HCT116 (cell line): ENCODE data around the gene MCC. TPM values are rescaled to one million over a fixed set of nuclear protein-coding genes. Genes with fewer than 3 reads are reported as not detected.

Source experiments
- ATAC-seq: fragments of 200-7000 bp; cut with Tn5 transposase; 2 replicates; pipeline ENCODE4 v1.9.1; 2020; ENCODE audit warnings: mild to moderate bottlenecking, moderate library complexity
- BruUV-seq: library from RNA; stranded (reverse); fragments of 400-500 nt; replicated peaks from 2 replicates; lab custom pipeline; 2021; lab: Mats Ljungman, UMichigan
- CTCF ChIA-PET: fragments of 300-600 bp; sonication (Branson Sonifier 250); formaldehyde crosslinking; loops from one replicate; lab custom pipeline; 2021; ENCODE audit warnings: antibody characterized with exemption; lab: Charles Lee
- POLR2A ChIA-PET: fragments of 300-600, 350-600 bp; sonication (Branson Sonifier 250); formaldehyde crosslinking; loops from one replicate; lab custom pipeline; 2021; ENCODE audit warnings: antibody characterized with exemption; lab: Charles Lee
- RAD21 ChIA-PET, 2 experiments: fragments of 300-600 bp; sonication (Branson Sonifier 250); formaldehyde crosslinking; loops; one replicate each; lab custom pipeline; 2023; ENCODE audit warnings: low total read pairs in 2 of 2; ENCODE audit not compliant: uncharacterized antibody in 2 of 2, unreplicated experiment in 2 of 2, low non-redundant PET in 1 of 2; lab: Charles Lee
- DNase-seq: peaks from one replicate; pipeline ENCODE4 v3.0.0-alpha.2; 2010; ENCODE audit warnings: low read depth, low spot score
- H2AFZ ChIP-seq: fragments of 200-600 bp; shearing (Covaris generic), sonication (generic); 2 replicates; pipeline ENCODE4 v1.6.1; 2017; ENCODE audit warnings: low read depth, mixed run types, mixed read lengths, antibody characterized with exemption, low read length; ENCODE audit not compliant: poor library complexity, severe bottlenecking
- H3K27ac ChIP-seq: 2 replicates; pipeline ENCODE4 v1.5.1; 2012; ENCODE audit warnings: low read depth, low read length
- H3K27me3 ChIP-seq: fragments of 200-600 bp; sonication (generic); 2 replicates; pipeline ENCODE4 v1.6.1; 2016; ENCODE audit warnings: mixed run types, low read length, mixed read lengths; ENCODE audit not compliant: insufficient read depth
- H3K36me3 ChIP-seq, 2 experiments: fragments of 200-500 bp in 1 of 2; fragments of 200-600 bp in 1 of 2; sonication (Bioruptor generic) in 1 of 2; sonication (generic) in 1 of 2; 2 replicates each; pipeline versions ENCODE4 v1.5.1 to v1.6.1; 2014 to 2016; ENCODE audit warnings: low read length in 2 of 2, inconsistent platforms in 1 of 2, mixed read lengths in 1 of 2, mixed run types in 1 of 2; ENCODE audit not compliant: insufficient read depth in 2 of 2, control insufficient read depth in 1 of 2
- H3K4me1 ChIP-seq, 2 experiments: fragments of 200-600 bp in 1 of 2; sonication (generic) in 1 of 2; 2 replicates each; pipeline versions ENCODE4 v1.5.1 to v1.6.1; 2012 to 2017; ENCODE audit warnings: low read length in 2 of 2, inconsistent platforms in 1 of 2, mild to moderate bottlenecking in 1 of 2, mixed read lengths in 1 of 2, mixed run types in 1 of 2, moderate library complexity in 1 of 2; ENCODE audit not compliant: insufficient read depth in 2 of 2, control insufficient read depth in 1 of 2
- H3K4me2 ChIP-seq: fragments of 200-600 bp; sonication (generic); 2 replicates; pipeline ENCODE4 v1.6.1; 2017; ENCODE audit warnings: mixed run types, low read length, mixed read lengths
- H3K4me3 ChIP-seq, 2 experiments: fragments of 200-600 bp in 1 of 2; sonication (generic) in 1 of 2; replicated peaks in 1 of 2; 2 replicates each; pipeline ENCODE4 v1.5.1; 2011 to 2016; ENCODE audit warnings: low read length in 2 of 2, control low read depth in 1 of 2, low read depth in 1 of 2, mild to moderate bottlenecking in 1 of 2, mixed read lengths in 1 of 2, mixed run types in 1 of 2
- H3K79me2 ChIP-seq: fragments of 200-600 bp; sonication (generic); 2 replicates; pipeline ENCODE4 v1.6.1; 2017; ENCODE audit warnings: mild to moderate bottlenecking, mixed run types, low read length, moderate library complexity, mixed read lengths; ENCODE audit not compliant: insufficient read depth
- H3K9ac ChIP-seq: fragments of 200-600 bp; sonication (generic); 2 replicates; pipeline ENCODE4 v1.6.1; 2016; ENCODE audit warnings: low read length, mixed read lengths
- H3K9me2 ChIP-seq: fragments of 200-600 bp; sonication (generic), shearing (Covaris generic); 2 replicates; pipeline ENCODE4 v1.6.1; 2017; ENCODE audit warnings: mixed run types, mild to moderate bottlenecking, moderate library complexity; ENCODE audit not compliant: insufficient read depth
- H3K9me3 ChIP-seq, 2 experiments: fragments of 200-500 bp in 1 of 2; fragments of 200-600 bp in 1 of 2; sonication (Bioruptor generic) in 1 of 2; sonication (generic) in 1 of 2; 2 replicates each; pipeline ENCODE4 v1.6.1; 2014 to 2017; ENCODE audit warnings: low read length in 2 of 2, mixed read lengths in 2 of 2, inconsistent platforms in 1 of 2, low read depth in 1 of 2, mild to moderate bottlenecking in 1 of 2, mixed run types in 1 of 2, moderate library complexity in 1 of 2; ENCODE audit not compliant: control insufficient read depth in 1 of 2, insufficient read depth in 1 of 2
- H4K20me1 ChIP-seq: fragments of 200-600 bp; sonication (generic), shearing (Covaris generic); 2 replicates; pipeline ENCODE4 v1.6.1; 2017; ENCODE audit warnings: mixed run types, mild to moderate bottlenecking, moderate library complexity; ENCODE audit not compliant: insufficient read depth
- CEBPB ChIP-seq: IDR thresholded peaks from 2 replicates; pipeline ENCODE4 v1.6.1; 2012; ENCODE audit warnings: low read depth
- EGR1 ChIP-seq: IDR thresholded peaks from 2 replicates; pipeline ENCODE4 v1.6.1; 2012; ENCODE audit warnings: low read depth
- EZH2phosphoT487 ChIP-seq: fragments of 200-600 bp; IDR thresholded peaks from 2 replicates; pipeline ENCODE4 v1.6.1; 2018; ENCODE audit warnings: antibody characterized with exemption, borderline replicate concordance
- JUND ChIP-seq: IDR thresholded peaks from 2 replicates; pipeline ENCODE4 v1.6.1; 2012
- POLR2A ChIP-seq: IDR thresholded peaks from 2 replicates; pipeline ENCODE4 v1.7.0; 2011; ENCODE audit warnings: borderline replicate concordance; ENCODE audit not compliant: insufficient read depth, insufficient read length; ENCODE audit errors: extremely low read depth
- RAD21 ChIP-seq: IDR thresholded peaks from 2 replicates; pipeline ENCODE4 v1.6.1; 2012; ENCODE audit warnings: low read depth, mild to moderate bottlenecking
- SIN3A ChIP-seq: IDR thresholded peaks from 2 replicates; pipeline ENCODE4 v1.6.1; 2012; ENCODE audit warnings: low read depth
- TCF7L2 ChIP-seq: IDR thresholded peaks from 2 replicates; pipeline ENCODE4 v1.7.0; 2011; ENCODE audit warnings: borderline replicate concordance, inconsistent platforms; ENCODE audit not compliant: insufficient read depth, insufficient read length; ENCODE audit errors: extremely low read depth
- YY1 ChIP-seq: IDR thresholded peaks from 2 replicates; pipeline ENCODE4 v1.6.1; 2011; ENCODE audit warnings: low read length, low read depth, moderate library complexity, mild to moderate bottlenecking; ENCODE audit not compliant: insufficient replicate concordance; ENCODE audit errors: extremely low read depth
- ZFX ChIP-seq: fragments of 450-650 bp; IDR thresholded peaks from 2 replicates; pipeline ENCODE4 v1.6.1; 2017
- ZNF274 ChIP-seq: fragments of 200-500 bp; sonication (Bioruptor generic); IDR thresholded peaks from 2 replicates; pipeline ENCODE4 v1.6.1; 2014; ENCODE audit warnings: mild to moderate bottlenecking, low read depth, low read length, inconsistent platforms
- intact Hi-C: fragments of 100-400 bp; cut with micrococcal nuclease; formaldehyde crosslinking; loops from 2 replicates; pipeline ENCODE4 v1.10.0; 2022
- total RNA-seq: library from RNA; stranded (reverse); gene quantifications from one replicate; pipeline ENCODE4 v1.2.1, GENCODE V29; 2021; ENCODE audit not compliant: unreplicated experiment
- TF ChIP-seq, protein P1 (sequence below): IDR thresholded peaks from 2 replicates; pipeline ENCODE4 v1.6.1; 2012
- TF ChIP-seq, protein P2 (sequence below): IDR thresholded peaks from 2 replicates; pipeline ENCODE4 v1.6.1; 2011; ENCODE audit warnings: mild to moderate bottlenecking, low read length, moderate library complexity; ENCODE audit not compliant: insufficient replicate concordance; ENCODE audit errors: extremely low read depth
- TF ChIP-seq, protein P3 (sequence below): IDR thresholded peaks from 2 replicates; pipeline ENCODE4 v1.6.1; 2012
- TF ChIP-seq, protein P4 (sequence below), 3 experiments: fragments of 200-600 bp in 1 of 3; sonication (generic) in 1 of 3; IDR thresholded peaks in 2 of 3; conservative IDR thresholded peaks in 1 of 3; 2 replicates each; pipeline ENCODE4 v1.5.1; 2012 to 2017; ENCODE audit warnings: low read depth in 2 of 3, low read length in 2 of 3, antibody characterized with exemption in 1 of 3, borderline replicate concordance in 1 of 3, control low read depth in 1 of 3, mild to moderate bottlenecking in 1 of 3, mixed read lengths in 1 of 3, mixed run types in 1 of 3, moderate library complexity in 1 of 3; ENCODE audit not compliant: insufficient read depth in 1 of 3

MCC gene
- total RNA-seq, 1 experiment from 2014 or later: 20.1 TPM

DNA sequence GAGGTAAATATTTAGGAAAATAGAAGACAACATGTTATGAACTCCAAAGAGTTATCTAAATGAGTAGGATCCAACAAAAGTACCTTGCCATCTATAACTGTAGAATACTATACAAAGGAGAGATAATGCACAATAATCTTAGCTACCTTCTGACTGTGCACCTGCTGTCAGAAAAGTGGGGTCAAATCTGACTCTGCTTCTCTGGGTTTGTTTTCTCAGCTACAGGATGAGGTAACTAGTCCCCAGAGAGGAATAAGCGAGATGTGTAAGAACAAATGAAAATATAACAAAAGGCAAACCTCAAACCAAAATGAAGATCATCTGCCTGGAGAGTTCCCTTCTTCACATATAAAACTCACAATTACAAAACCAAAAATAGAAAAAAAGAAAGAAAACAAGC is 306.8 kb downstream of the MCC start:
- H3K9ac ChIP-seq: no peak overlapping the region
- no TSS peak for BruUV-seq
- POLR2A ChIA-PET: no interaction called here

More for the DNA sequence above, 306.8 kb downstream of the MCC start:
- ChIA-PET RAD21 (no interaction called here), CTCF (no interaction called here)
- DNase-seq (no peak), ATAC-seq (no peak)
- Histone ChIP-seq H3K27ac (no peak overlapping the region), H4K20me1 (no peaks in the 10 kb centered on the region), H3K36me3 (no peaks in the 10 kb centered on the region), H3K4me2 (no peak overlapping the region), H2AFZ (no peak overlapping the region), H3K79me2 (peaks cover 25% of the 10 kb centered on the region), H3K4me1 (no peaks in the 10 kb centered on the region), H3K4me3 (no peak overlapping the region)
- intact Hi-C loops: no loop called here
- TF ChIP-seq SIN3A (no peak), RAD21 (no peak), EZH2phosphoT487 (no peak), EGR1 (no peak), JUND (no peak), ZFX (no peak), ZNF274 (no peak), POLR2A (no peak), CEBPB (no peak), TCF7L2 (no peak), YY1 (no peak)
- TF ChIP-seq, protein P1, sequence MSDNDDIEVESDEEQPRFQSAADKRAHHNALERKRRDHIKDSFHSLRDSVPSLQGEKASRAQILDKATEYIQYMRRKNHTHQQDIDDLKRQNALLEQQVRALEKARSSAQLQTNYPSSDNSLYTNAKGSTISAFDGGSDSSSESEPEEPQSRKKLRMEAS: no peak
- TF ChIP-seq, protein P2, sequence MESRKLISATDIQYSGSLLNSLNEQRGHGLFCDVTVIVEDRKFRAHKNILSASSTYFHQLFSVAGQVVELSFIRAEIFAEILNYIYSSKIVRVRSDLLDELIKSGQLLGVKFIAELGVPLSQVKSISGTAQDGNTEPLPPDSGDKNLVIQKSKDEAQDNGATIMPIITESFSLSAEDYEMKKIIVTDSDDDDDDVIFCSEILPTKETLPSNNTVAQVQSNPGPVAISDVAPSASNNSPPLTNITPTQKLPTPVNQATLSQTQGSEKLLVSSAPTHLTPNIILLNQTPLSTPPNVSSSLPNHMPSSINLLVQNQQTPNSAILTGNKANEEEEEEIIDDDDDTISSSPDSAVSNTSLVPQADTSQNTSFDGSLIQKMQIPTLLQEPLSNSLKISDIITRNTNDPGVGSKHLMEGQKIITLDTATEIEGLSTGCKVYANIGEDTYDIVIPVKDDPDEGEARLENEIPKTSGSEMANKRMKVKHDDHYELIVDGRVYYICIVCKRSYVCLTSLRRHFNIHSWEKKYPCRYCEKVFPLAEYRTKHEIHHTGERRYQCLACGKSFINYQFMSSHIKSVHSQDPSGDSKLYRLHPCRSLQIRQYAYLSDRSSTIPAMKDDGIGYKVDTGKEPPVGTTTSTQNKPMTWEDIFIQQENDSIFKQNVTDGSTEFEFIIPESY: no peak
- TF ChIP-seq, protein P3, sequence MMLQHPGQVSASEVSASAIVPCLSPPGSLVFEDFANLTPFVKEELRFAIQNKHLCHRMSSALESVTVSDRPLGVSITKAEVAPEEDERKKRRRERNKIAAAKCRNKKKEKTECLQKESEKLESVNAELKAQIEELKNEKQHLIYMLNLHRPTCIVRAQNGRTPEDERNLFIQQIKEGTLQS: no peak
- TF ChIP-seq, protein P4, sequence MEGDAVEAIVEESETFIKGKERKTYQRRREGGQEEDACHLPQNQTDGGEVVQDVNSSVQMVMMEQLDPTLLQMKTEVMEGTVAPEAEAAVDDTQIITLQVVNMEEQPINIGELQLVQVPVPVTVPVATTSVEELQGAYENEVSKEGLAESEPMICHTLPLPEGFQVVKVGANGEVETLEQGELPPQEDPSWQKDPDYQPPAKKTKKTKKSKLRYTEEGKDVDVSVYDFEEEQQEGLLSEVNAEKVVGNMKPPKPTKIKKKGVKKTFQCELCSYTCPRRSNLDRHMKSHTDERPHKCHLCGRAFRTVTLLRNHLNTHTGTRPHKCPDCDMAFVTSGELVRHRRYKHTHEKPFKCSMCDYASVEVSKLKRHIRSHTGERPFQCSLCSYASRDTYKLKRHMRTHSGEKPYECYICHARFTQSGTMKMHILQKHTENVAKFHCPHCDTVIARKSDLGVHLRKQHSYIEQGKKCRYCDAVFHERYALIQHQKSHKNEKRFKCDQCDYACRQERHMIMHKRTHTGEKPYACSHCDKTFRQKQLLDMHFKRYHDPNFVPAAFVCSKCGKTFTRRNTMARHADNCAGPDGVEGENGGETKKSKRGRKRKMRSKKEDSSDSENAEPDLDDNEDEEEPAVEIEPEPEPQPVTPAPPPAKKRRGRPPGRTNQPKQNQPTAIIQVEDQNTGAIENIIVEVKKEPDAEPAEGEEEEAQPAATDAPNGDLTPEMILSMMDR (IDR thresholded peaks at IDR 0.05 in 2 of 3, conservative IDR thresholded peaks at IDR 0.05 in 1 of 3; ENCODE audit: borderline replicate concordance in 1 of 3, insufficient read depth in 1 of 3, low read depth in 2 of 3, low read length in 2 of 3): no peak
- TF ChIP-seq, all 23 proteins: peak for 0
- Histone ChIP-seq H3K27me3 (no peaks in the 10 kb centered on the region), H3K9me3 (no peaks in the 10 kb centered on the region), H3K9me2 (no peaks in the 10 kb centered on the region)
